MM.1S (cell line): Measurements from ENCODE around the gene PLAAT2.

ENCODE experiments used
- EZH2phosphoT487 ChIP-seq: fragments of 300-600 bp; sonication (generic); IDR thresholded peaks from 2 replicates; pipeline ENCODE4 v1.6.1; 2018; ENCODE audit warnings: antibody characterized with exemption, low read length
- TF ChIP-seq, protein P1 (sequence below): fragments of 300-600 bp; sonication (generic); IDR thresholded peaks from 2 replicates; pipeline ENCODE4 v1.5.1; 2016; ENCODE audit warnings: antibody characterized with exemption, low read length, mixed read lengths

DNA sequence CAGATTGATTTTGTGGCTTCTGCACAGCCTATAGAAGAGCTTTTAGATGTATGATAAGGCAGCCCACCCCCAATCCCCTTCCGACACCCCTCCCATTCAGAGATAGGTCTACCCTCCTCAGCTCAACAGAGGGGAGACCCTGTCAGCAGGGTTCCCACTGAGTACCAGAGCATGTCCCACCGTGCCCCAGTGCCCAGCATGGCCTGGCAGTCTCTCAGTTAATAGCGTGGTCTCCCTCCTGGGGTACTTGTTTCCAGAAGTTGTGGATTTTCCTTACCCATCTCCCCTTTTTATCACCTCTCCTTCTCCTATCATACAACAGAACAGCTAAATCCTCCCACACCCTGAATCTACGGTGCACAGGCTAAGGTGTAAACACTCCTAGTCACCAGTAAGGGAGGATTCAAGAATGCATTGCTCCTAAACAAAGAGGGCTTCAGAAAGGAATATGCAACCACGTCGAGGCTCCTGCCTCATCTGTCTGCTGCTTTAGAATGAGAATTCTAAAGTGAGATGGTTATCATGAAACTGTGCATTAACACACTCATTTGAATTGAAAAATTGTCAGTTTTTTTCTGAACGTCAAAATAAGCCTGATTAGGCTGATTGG, 6.7 kb downstream of the PLAAT2 start:
- TF ChIP-seq, protein P1, sequence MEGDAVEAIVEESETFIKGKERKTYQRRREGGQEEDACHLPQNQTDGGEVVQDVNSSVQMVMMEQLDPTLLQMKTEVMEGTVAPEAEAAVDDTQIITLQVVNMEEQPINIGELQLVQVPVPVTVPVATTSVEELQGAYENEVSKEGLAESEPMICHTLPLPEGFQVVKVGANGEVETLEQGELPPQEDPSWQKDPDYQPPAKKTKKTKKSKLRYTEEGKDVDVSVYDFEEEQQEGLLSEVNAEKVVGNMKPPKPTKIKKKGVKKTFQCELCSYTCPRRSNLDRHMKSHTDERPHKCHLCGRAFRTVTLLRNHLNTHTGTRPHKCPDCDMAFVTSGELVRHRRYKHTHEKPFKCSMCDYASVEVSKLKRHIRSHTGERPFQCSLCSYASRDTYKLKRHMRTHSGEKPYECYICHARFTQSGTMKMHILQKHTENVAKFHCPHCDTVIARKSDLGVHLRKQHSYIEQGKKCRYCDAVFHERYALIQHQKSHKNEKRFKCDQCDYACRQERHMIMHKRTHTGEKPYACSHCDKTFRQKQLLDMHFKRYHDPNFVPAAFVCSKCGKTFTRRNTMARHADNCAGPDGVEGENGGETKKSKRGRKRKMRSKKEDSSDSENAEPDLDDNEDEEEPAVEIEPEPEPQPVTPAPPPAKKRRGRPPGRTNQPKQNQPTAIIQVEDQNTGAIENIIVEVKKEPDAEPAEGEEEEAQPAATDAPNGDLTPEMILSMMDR: no peak
- TF ChIP-seq EZH2phosphoT487: no peak
